ENCODE data around the gene PLCH2. TPM values are rescaled to one million over a fixed set of nuclear protein-coding genes. Genes with fewer than 3 reads are reported as not detected.

PLCH2 gene
- total and polyA plus RNA-seq, 4 donors, result 2.1 to 7.9 (median 3.4) TPM

DNA sequence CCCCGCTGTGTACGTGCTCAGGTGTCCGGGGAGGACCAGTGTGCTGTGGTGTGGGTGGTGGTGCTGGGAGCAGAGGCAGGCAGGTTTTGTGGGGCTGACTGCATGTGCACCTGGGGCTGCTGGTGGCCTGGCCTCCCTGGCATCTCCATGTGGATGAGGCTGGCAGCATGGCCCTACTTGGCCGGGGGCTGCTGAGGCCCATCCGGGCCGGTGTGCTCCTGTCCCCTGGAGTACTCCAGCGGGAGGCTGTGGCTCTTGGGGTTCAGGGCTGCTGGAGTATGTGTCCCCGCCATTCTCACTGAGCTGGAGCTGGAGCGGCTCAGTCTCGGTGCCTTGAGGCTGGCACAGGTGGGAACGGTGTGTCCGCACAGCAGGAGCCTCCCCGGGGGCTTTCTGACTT lies 42.9 kb upstream of the PLCH2 start:
- no peak for DNase-seq
- Histone ChIP-seq H3K27me3 (ENCODE audit: control insufficient read depth in 3 of 3, insufficient read depth in 3 of 3, low read length in 2 of 3) (peaks cover 0 to 18% (median 0%) of the 10 kb centered on the region in 3 donors), H3K9ac (ENCODE audit: insufficient read depth in 1 of 2, low read length in 2 of 2) (no peak overlapping the region), H3K27ac (ENCODE audit: low read depth in 1 of 2, low read length in 1 of 2) (no peak overlapping the region), H3K9me3 (ENCODE audit: control insufficient read depth in 4 of 4, insufficient read depth in 3 of 4, low read length in 3 of 4) (peaks cover 0 to 14% (median 0%) of the 10 kb centered on the region in 4 donors), H3K36me3 (ENCODE audit: control insufficient read depth in 4 of 4, insufficient read depth in 4 of 4, low read length in 4 of 4) (no peaks in the 10 kb centered on the region), H3K4me1 (ENCODE audit: control insufficient read depth in 5 of 5, insufficient read depth in 5 of 5, low read length in 5 of 5) (peaks cover 0 to 25% (median 0%) of the 10 kb centered on the region in 5 donors), H3K4me3 (no peak overlapping the region)
- TF ChIP-seq, protein P1, sequence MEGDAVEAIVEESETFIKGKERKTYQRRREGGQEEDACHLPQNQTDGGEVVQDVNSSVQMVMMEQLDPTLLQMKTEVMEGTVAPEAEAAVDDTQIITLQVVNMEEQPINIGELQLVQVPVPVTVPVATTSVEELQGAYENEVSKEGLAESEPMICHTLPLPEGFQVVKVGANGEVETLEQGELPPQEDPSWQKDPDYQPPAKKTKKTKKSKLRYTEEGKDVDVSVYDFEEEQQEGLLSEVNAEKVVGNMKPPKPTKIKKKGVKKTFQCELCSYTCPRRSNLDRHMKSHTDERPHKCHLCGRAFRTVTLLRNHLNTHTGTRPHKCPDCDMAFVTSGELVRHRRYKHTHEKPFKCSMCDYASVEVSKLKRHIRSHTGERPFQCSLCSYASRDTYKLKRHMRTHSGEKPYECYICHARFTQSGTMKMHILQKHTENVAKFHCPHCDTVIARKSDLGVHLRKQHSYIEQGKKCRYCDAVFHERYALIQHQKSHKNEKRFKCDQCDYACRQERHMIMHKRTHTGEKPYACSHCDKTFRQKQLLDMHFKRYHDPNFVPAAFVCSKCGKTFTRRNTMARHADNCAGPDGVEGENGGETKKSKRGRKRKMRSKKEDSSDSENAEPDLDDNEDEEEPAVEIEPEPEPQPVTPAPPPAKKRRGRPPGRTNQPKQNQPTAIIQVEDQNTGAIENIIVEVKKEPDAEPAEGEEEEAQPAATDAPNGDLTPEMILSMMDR (IDR thresholded peaks at IDR 0.05; ENCODE audit: control extremely low read depth, extremely low read depth), result no peak
- 76 to 88% methylated on average over 13 of the region's 13 CpGs for WGBS, 2 donors
- ATAC-seq (ENCODE audit: insufficient read depth, low FRiP score), result no peak

DNA sequence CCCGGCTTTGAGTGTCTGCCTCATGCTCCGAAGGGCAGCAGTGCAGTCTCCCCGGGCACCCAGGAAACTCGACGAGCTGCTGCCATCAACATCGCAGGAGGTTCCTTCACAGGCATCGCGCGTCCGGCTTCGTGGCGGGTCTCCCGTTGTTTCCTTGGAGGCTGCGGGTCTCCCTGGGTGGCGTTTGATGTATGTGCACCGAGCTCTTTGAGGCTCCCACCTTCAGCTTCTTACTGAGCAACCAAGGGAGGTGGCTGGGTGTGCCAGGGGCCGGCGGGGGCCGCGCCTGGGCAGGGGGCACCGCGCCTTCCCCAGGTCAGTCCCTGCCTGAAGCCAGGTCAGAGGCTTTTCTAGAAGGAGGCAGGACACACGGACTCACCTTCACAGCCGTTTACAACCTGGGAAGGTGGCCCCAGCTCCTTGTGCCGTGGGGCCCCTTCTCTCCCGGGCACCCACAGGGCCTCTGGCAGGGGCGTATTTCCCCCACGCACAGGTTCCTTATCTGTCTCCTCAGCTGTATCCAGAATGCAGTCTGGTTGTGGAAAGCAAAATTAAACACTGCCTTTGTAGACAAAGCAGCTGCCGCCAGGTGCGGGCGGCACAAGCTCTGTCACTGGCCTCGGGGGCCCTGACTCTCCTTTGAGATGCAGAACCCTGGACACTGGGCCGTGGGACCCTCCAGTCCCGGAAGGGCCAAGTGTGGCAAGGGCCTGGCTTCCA lies 42.0 kb upstream of the PLCH2 start:
- H3K4me3 ChIP-seq, result no peak overlapping the region
- H3K9me3 ChIP-seq (ENCODE audit: control insufficient read depth in 4 of 4, insufficient read depth in 3 of 4, low read length in 3 of 4), result peaks cover 0 to 13% (median 0%) of the 10 kb centered on the region in 4 donors
- H3K4me1 ChIP-seq (ENCODE audit: control insufficient read depth in 5 of 5, insufficient read depth in 5 of 5, low read length in 5 of 5), result peaks cover 0 to 22% (median 0%) of the 10 kb centered on the region in 5 donors
- 59 to 61% methylated on average over 34 of the region's 34 CpGs for WGBS, 2 donors
- H3K36me3 ChIP-seq (ENCODE audit: control insufficient read depth in 4 of 4, insufficient read depth in 4 of 4, low read length in 4 of 4), result no peaks in the 10 kb centered on the region
- DNase-seq (no peak), ATAC-seq (ENCODE audit: insufficient read depth, low FRiP score) (no peak)
- H3K9ac ChIP-seq (ENCODE audit: insufficient read depth in 1 of 2, low read length in 2 of 2), result no peak overlapping the region
- no peak overlapping the region for H3K27ac ChIP-seq (ENCODE audit: low read depth in 1 of 2, low read length in 1 of 2)
- TF ChIP-seq, protein P1 (IDR thresholded peaks at IDR 0.05; ENCODE audit: control extremely low read depth, extremely low read depth), result no peak
- H3K27me3 ChIP-seq (ENCODE audit: control insufficient read depth in 3 of 3, insufficient read depth in 3 of 3, low read length in 2 of 3), result peaks cover 0 to 18% (median 0%) of the 10 kb centered on the region in 3 donors

DNA sequence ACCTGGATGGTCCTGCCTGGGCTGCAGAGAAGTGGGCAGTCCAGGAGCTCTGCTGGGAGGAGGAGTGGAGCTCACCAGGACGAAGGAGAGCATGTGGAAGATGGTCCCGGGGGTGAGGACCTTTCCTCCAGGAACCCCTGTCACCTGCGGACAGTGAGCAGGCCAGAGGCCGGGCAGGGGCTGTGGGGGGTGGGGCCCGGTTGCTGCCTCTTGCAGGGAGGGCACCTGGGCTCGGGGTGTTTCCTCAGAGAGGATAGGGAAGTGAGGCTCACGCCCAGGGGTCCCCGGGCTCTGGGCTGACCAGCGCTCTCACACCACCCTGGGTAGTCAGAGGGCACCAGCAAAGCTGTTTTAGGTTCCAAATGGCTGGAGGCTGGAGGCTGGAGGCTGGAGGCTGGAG lies 41.0 kb upstream of the PLCH2 start:
- no peak overlapping the region for H3K4me3 ChIP-seq
- no peak for ATAC-seq (ENCODE audit: insufficient read depth, low FRiP score)
- H3K9ac ChIP-seq (ENCODE audit: insufficient read depth in 1 of 2, low read length in 2 of 2), result no peak overlapping the region
- DNase-seq, result no peak
- no peaks in the 10 kb centered on the region for H3K36me3 ChIP-seq (ENCODE audit: control insufficient read depth in 4 of 4, insufficient read depth in 4 of 4, low read length in 4 of 4)
- peaks cover 0 to 22% (median 0%) of the 10 kb centered on the region in 5 donors for H3K4me1 ChIP-seq (ENCODE audit: control insufficient read depth in 5 of 5, insufficient read depth in 5 of 5, low read length in 5 of 5)
- H3K27me3 ChIP-seq (ENCODE audit: control insufficient read depth in 3 of 3, insufficient read depth in 3 of 3, low read length in 2 of 3), result peaks cover 0 to 18% (median 0%) of the 10 kb centered on the region in 3 donors
- WGBS, 2 donors, result 59 to 84% methylated on average over 9 of the region's 9 CpGs
- peaks cover 0 to 3% (median 0%) of the 10 kb centered on the region in 4 donors for H3K9me3 ChIP-seq (ENCODE audit: control insufficient read depth in 4 of 4, insufficient read depth in 3 of 4, low read length in 3 of 4)
- TF ChIP-seq, protein P1 (IDR thresholded peaks at IDR 0.05; ENCODE audit: control extremely low read depth, extremely low read depth), result no peak
- H3K27ac ChIP-seq (ENCODE audit: low read depth in 1 of 2, low read length in 1 of 2), result no peak overlapping the region
